Mesendoderm (in vitro differentiated cells): Measurements from ENCODE around the gene HOXB4.

Experiments used
- DNase-seq: peaks from one replicate; pipeline ENCODE4 v3.0.0; 2013
- H2AK5ac ChIP-seq: 2 replicates; pipeline ENCODE4 v1.6.1; 2013; ENCODE audit warnings: low read length, inconsistent platforms
- H2BK120ac ChIP-seq: 2 replicates; pipeline ENCODE4 v1.6.1; 2013; ENCODE audit warnings: low read depth, mild to moderate bottlenecking, low read length, moderate library complexity, mixed read lengths
- H2BK15ac ChIP-seq: replicated peaks from 2 replicates; pipeline ENCODE4 v1.6.1; 2013; ENCODE audit warnings: low read depth, mild to moderate bottlenecking, moderate library complexity
- H2BK5ac ChIP-seq: 2 replicates; pipeline ENCODE4 v1.6.1; 2013; ENCODE audit warnings: low read length, inconsistent platforms
- H3K18ac ChIP-seq: 2 replicates; pipeline ENCODE4 v1.6.1; 2013; ENCODE audit warnings: mild to moderate bottlenecking, low read length, mixed read lengths
- H3K23ac ChIP-seq: one replicate; pipeline ENCODE4 v1.6.1; 2013; ENCODE audit warnings: low read length
- H3K27ac ChIP-seq: 2 replicates; pipeline ENCODE4 v1.5.1; 2013; ENCODE audit warnings: low read depth, mild to moderate bottlenecking, inconsistent platforms, low read length, moderate library complexity
- H3K27me3 ChIP-seq: 2 replicates; pipeline ENCODE4 v1.6.1; 2013; ENCODE audit warnings: low read length, control low read depth, mild to moderate bottlenecking, inconsistent platforms; ENCODE audit not compliant: insufficient read depth, poor library complexity
- H3K36me3 ChIP-seq: 2 replicates; pipeline ENCODE4 v1.6.1; 2013; ENCODE audit warnings: low read length, inconsistent platforms; ENCODE audit not compliant: control insufficient read depth, insufficient read depth
- H3K4ac ChIP-seq: one replicate; pipeline ENCODE4 v1.6.1; 2013; ENCODE audit warnings: low read depth, mild to moderate bottlenecking, low read length, moderate library complexity
- H3K4me1 ChIP-seq: 2 replicates; pipeline ENCODE4 v1.6.1; 2013; ENCODE audit warnings: low read depth, low read length, inconsistent platforms; ENCODE audit not compliant: control insufficient read depth
- H3K4me2 ChIP-seq: 2 replicates; pipeline ENCODE4 v1.6.1; 2013; ENCODE audit warnings: low read length
- H3K4me3 ChIP-seq: 2 replicates; pipeline ENCODE4 v1.5.1; 2013; ENCODE audit warnings: mild to moderate bottlenecking, low read length
- H3K56ac ChIP-seq: one replicate; pipeline ENCODE4 v1.6.1; 2013; ENCODE audit warnings: low read length
- H3K79me1 ChIP-seq: 2 replicates; pipeline ENCODE4 v1.6.1; 2013; ENCODE audit warnings: low read length, inconsistent platforms
- H3K79me2 ChIP-seq: 2 replicates; pipeline ENCODE4 v1.6.1; 2013; ENCODE audit warnings: mild to moderate bottlenecking, low read length; ENCODE audit not compliant: control insufficient read depth, insufficient read depth
- H3K9ac ChIP-seq: 2 replicates; pipeline ENCODE4 v1.6.1; 2013; ENCODE audit warnings: low read length, inconsistent platforms
- H4K5ac ChIP-seq: one replicate; pipeline ENCODE4 v1.6.1; 2013; ENCODE audit warnings: low read length
- H4K8ac ChIP-seq: one replicate; pipeline ENCODE4 v1.6.1; 2013; ENCODE audit warnings: low read depth, mild to moderate bottlenecking, control low read depth, low read length, moderate library complexity
- WGBS: extraction: QIAGEN DNeasy Blood & Tissue Kit; methylation state at CpG from one replicate; pipeline ENCODE4 v1.1.7; 2013; ENCODE audit warnings: low lambda C conversion rate, missing lambda C conversion rate; ENCODE audit not compliant: insufficient coverage; ENCODE audit errors: extremely low coverage; 5-methylcytosine and 5-hydroxymethylcytosine counted together

HOXB4 gene

GRCh38 chr17:48526608-48527546, 51.3 kb downstream of the HOXB4 start:
- H3K18ac ChIP-seq: peak overlapping the region; percentile 22
- no peak overlapping the region for H3K23ac ChIP-seq
- H2AK5ac ChIP-seq: no peak overlapping the region
- no peak overlapping the region for H4K8ac ChIP-seq
- H3K4me3 ChIP-seq: no peak overlapping the region
- peak overlapping the region; percentile 73 for H3K56ac ChIP-seq
- H3K4me1 ChIP-seq: peaks cover 5% of the 10 kb centered on the region
- H2BK15ac ChIP-seq: peak overlapping the region; percentile 10
- H3K79me1 ChIP-seq: no peaks in the 10 kb centered on the region
- no peak overlapping the region for H2BK5ac ChIP-seq
- H3K79me2 ChIP-seq: no peaks in the 10 kb centered on the region
- H3K36me3 ChIP-seq: no peaks in the 10 kb centered on the region
- no peak for DNase-seq
- H3K9ac ChIP-seq: no peak overlapping the region
- no CpG with 5 or more reads among the region's 59 CpGs for WGBS
- no peak overlapping the region for H2BK120ac ChIP-seq
- no peak overlapping the region for H4K5ac ChIP-seq
- peaks cover 63% of the 10 kb centered on the region for H3K27me3 ChIP-seq
- no peak overlapping the region for H3K4ac ChIP-seq
- H3K4me2 ChIP-seq: peak overlapping the region; percentile 31
- no peak overlapping the region for H3K27ac ChIP-seq
